ENCODE results near the gene PKD1. TPM values are rescaled to one million over a fixed set of nuclear protein-coding genes. Genes with fewer than 3 reads are reported as not detected.

Gene PKD1
- total RNA-seq, 1 donor from 2014 or later: 183 TPM

DNA sequence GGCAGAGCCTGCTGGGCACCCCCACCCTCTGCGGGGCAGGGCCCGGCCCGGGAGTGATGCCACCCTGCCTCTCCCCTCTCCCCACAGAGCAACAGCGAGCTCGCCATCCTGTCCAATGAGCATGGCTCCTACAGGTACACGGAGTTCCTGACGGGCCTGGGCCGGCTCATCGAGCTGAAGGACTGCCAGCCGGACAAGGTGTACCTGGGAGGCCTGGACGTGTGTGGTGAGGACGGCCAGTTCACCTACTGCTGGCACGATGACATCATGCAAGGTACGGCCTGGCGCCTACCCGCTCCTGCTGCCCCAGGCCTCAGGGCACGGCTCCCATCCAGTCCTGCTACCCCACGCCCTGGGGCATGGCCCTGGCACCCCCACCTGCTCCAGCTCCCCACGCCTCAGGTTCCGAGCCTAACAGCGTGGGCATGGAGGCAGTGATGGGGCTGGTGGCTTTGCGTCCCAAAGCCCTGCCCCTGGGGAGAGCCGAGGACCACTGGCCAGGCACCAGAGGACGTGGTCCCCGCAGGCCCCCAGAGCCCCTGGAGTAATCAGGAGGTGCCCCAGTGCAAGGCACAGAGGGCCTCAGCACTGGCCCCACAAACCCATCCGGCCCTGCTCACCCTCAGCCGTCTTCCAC lies 49.5 kb downstream of the PKD1 start:
- TF ChIP-seq, protein P1, sequence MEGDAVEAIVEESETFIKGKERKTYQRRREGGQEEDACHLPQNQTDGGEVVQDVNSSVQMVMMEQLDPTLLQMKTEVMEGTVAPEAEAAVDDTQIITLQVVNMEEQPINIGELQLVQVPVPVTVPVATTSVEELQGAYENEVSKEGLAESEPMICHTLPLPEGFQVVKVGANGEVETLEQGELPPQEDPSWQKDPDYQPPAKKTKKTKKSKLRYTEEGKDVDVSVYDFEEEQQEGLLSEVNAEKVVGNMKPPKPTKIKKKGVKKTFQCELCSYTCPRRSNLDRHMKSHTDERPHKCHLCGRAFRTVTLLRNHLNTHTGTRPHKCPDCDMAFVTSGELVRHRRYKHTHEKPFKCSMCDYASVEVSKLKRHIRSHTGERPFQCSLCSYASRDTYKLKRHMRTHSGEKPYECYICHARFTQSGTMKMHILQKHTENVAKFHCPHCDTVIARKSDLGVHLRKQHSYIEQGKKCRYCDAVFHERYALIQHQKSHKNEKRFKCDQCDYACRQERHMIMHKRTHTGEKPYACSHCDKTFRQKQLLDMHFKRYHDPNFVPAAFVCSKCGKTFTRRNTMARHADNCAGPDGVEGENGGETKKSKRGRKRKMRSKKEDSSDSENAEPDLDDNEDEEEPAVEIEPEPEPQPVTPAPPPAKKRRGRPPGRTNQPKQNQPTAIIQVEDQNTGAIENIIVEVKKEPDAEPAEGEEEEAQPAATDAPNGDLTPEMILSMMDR (IDR thresholded peaks at IDR 0.05; ENCODE audit: unreplicated experiment): no peak
- H3K36me3 Mint-ChIP-seq: peaks cover 11% of the 10 kb centered on the region
- no peak overlapping the region for H3K27ac Mint-ChIP-seq
- DNase-seq (ENCODE audit: low spot score in 2 of 2, unreplicated experiment in 2 of 2): no peak
- no peaks in the 10 kb centered on the region for H3K27me3 Mint-ChIP-seq (ENCODE audit: low read depth)
- no peak overlapping the region for H3K4me3 Mint-ChIP-seq
- no peaks in the 10 kb centered on the region for H3K9me3 Mint-ChIP-seq
- H3K4me1 Mint-ChIP-seq: peaks cover 4% of the 10 kb centered on the region

DNA sequence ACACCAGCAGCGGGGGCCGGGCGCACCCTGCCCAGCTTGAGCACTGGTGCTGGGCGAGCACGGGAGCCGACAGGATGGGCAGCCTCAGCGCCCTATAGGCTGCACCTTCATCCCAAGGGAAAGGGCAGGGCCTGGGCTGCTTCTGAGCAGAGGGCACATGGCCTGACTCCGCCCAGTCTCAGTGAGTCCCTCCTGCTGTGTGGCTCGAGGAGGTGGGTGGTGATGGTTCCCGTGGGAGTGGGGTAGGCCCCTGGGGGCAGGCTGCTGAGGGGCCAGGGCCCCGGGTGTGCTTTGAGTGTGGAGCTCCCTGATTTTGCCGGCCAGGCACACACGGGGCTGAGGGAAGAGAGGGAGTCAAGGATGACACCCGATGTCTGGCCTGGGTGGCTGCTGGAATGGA lies 50.0 kb downstream of the PKD1 start:
- no peak overlapping the region for H3K4me3 Mint-ChIP-seq
- no peak for DNase-seq (ENCODE audit: low spot score in 2 of 2, unreplicated experiment in 2 of 2)
- no peaks in the 10 kb centered on the region for H3K27me3 Mint-ChIP-seq (ENCODE audit: low read depth)
- H3K4me1 Mint-ChIP-seq: peaks cover 4% of the 10 kb centered on the region
- no peaks in the 10 kb centered on the region for H3K9me3 Mint-ChIP-seq
- no peak overlapping the region for H3K27ac Mint-ChIP-seq
- H3K36me3 Mint-ChIP-seq: peaks cover 11% of the 10 kb centered on the region
- TF ChIP-seq, protein P1 (IDR thresholded peaks at IDR 0.05; ENCODE audit: unreplicated experiment): no peak

DNA sequence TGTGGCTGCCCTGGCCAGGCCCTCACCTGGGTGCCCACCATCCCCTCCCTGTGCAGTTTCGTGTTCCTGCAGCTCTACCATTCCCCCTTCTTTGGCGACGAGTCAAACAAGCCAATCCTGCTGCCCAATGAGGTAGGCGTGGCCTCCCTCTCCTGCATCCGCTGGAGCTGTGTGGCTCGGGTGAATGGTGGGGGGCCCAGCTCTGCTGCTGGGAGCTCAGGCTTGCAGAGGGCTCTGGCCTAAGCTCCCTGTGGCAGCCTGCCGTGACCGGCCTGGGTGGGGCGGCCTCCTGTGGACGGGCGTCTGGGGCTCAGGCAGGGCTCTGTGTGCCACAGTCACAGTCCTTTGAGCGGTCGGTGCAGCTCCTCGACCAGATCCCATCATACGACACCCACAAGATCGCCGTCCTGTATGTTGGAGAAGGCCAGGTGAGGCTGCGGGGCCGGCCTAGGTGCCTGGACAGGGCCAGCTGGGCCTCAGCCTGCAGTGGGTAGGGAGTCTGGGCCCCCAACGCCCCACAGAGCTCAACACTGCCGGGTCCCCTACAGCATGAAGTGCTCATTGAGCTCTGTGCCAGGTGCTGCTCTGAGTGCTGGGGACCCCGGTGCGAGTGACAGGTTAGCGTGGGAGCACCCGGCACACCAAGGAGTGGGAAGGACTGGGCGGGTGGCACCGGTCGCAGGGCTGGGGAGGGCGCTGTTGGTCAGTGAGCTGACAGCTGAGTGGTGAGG lies 50.6 kb downstream of the PKD1 start:
- Mint-ChIP-seq H3K4me1 (peaks cover 4% of the 10 kb centered on the region), H3K9me3 (no peaks in the 10 kb centered on the region), H3K4me3 (no peak overlapping the region), H3K27me3 (ENCODE audit: low read depth) (no peaks in the 10 kb centered on the region), H3K36me3 (peaks cover 11% of the 10 kb centered on the region), H3K27ac (no peak overlapping the region)
- TF ChIP-seq, protein P1 (IDR thresholded peaks at IDR 0.05; ENCODE audit: unreplicated experiment): no peak
- DNase-seq (ENCODE audit: low spot score in 2 of 2, unreplicated experiment in 2 of 2): no peak

DNA sequence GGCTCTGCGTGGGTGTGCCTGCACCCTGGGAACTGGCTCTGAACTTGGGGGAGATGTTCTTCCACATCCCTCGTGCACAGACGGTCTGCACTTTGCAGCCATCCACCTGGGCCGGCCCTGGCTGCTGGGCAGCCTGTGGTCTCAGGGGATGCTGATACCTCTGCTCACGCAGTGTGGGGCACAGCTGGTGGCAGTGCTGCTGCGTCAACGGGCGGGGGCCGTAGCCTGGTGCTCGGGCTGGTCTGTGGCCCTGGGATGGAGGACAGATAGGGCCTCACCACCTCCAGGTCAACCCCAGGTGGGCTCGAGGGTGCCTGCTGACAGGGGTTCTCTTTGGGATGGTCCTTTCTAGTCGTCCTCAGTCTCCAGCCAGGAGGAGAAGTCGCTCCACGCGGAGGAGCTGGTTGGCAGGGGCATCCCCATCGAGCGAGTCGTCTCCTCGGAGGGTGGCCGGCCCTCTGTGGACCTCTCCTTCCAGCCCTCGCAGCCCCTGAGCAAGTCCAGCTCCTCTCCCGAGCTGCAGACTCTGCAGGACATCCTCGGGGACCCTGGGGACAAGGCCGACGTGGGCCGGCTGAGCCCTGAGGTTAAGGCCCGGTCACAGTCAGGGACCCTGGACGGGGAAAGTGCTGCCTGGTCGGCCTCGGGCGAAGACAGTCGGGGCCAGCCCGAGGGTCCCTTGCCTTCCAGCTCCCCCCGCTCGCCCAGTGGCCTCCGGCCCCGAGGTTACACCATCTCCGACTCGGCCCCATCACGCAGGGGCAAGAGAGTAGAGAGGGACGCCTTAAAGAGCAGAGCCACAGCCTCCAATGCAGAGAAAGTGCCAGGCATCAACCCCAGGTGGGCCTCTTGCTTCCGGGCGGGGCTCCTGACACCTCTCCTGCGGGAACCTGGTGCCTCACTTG lies 51.6 kb downstream of the PKD1 start:
- Mint-ChIP-seq H3K27ac (no peak overlapping the region), H3K4me1 (peaks cover 4% of the 10 kb centered on the region), H3K36me3 (peaks cover 11% of the 10 kb centered on the region), H3K9me3 (no peaks in the 10 kb centered on the region), H3K4me3 (no peak overlapping the region), H3K27me3 (ENCODE audit: low read depth) (no peaks in the 10 kb centered on the region)
- DNase-seq (ENCODE audit: low spot score in 2 of 2, unreplicated experiment in 2 of 2): no peak
- TF ChIP-seq, protein P1 (IDR thresholded peaks at IDR 0.05; ENCODE audit: unreplicated experiment): no peak

DNA sequence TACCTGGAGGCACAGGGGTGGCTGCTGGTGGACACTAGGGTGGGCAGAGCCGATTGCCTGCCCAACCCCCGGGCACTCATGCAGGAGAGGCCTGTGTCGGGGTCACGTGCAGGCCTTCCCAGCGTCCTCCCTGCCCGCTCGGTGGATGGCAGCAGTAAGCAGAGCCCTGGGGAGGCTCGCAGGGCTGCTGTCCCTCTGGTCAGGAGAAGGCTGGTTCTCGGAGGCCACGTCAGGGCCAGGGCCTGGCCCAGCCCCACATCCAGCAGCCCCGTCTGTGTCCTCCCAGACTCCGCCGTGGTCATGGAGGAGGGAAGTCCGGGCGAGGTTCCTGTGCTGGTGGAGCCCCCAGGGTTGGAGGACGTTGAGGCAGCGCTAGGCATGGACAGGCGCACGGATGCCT lies 52.3 kb downstream of the PKD1 start:
- TF ChIP-seq, protein P1 (IDR thresholded peaks at IDR 0.05; ENCODE audit: unreplicated experiment): no peak
- H3K27me3 Mint-ChIP-seq (ENCODE audit: low read depth): no peaks in the 10 kb centered on the region
- no peak for DNase-seq (ENCODE audit: low spot score in 2 of 2, unreplicated experiment in 2 of 2)
- peaks cover 4% of the 10 kb centered on the region for H3K4me1 Mint-ChIP-seq
- no peak overlapping the region for H3K4me3 Mint-ChIP-seq
- peaks cover 7% of the 10 kb centered on the region for H3K36me3 Mint-ChIP-seq
- H3K27ac Mint-ChIP-seq: no peak overlapping the region
- H3K9me3 Mint-ChIP-seq: no peaks in the 10 kb centered on the region

All from mesothelial cell of epicardium (in vitro differentiated cells).